HK-2 (cell line): ENCODE results near the gene BOLL.
"Not testable (repeated sequence)": the region's sequence is repeated elsewhere in the genome, so short reads cannot be mapped to it uniquely, and the experiment has no call there.

ENCODE experiments used
- DNase-seq: peaks from one replicate; pipeline ENCODE4 v3.0.0-alpha.2; 2018; ENCODE audit not compliant: unreplicated experiment

Gene BOLL

DNA sequence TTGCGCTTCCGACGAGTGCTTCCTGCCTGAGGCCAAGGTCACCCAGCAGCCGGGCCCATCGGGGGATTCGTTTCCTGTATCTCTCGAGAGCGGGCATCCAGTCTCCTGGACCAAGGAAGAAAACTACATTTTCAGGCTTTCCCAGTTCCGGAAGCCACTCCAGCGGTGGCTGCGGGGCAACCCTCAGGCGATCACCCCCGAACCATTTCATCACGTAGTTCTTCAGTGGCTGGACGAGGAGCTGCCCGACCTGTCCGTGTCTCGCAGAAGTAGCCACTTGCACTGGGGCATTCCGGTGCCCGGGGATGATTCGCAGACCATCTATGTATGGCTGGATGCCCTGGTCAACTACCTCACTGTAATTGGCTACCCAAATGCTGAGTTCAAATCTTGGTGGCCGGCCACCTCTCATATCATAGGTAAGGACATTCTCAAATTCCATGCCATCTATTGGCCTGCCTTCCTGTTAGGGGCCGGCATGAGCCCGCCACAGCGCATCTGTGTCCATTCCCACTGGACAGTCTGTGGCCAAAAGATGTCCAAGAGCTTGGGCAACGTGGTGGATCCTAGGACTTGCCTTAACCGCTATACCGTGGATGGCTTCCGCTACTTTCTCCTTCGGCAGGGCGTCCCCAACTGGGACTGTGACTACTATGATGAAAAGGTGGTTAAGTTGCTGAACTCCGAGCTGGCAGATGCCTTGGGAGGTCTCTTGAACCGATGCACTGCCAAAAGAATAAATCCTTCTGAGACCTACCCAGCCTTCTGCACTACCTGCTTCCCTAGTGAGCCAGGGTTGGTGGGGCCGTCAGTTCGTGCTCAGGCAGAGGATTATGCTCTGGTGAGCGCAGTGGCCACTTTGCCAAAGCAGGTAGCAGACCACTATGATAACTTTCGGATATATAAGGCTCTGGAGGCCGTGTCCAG lies 78.9 kb downstream of the BOLL start:
- DNase-seq: peak; percentile 61

- DNase-seq: peak; percentile 95
Observed at GRCh38 chr2:197705121-197705911, 79.8 kb downstream of the BOLL start, which contains the start of gene MARS2. MARS2 (plus strand) TSS chr2:197705369; CDS start chr2:197705406, 37 bp downstream.

DNA sequence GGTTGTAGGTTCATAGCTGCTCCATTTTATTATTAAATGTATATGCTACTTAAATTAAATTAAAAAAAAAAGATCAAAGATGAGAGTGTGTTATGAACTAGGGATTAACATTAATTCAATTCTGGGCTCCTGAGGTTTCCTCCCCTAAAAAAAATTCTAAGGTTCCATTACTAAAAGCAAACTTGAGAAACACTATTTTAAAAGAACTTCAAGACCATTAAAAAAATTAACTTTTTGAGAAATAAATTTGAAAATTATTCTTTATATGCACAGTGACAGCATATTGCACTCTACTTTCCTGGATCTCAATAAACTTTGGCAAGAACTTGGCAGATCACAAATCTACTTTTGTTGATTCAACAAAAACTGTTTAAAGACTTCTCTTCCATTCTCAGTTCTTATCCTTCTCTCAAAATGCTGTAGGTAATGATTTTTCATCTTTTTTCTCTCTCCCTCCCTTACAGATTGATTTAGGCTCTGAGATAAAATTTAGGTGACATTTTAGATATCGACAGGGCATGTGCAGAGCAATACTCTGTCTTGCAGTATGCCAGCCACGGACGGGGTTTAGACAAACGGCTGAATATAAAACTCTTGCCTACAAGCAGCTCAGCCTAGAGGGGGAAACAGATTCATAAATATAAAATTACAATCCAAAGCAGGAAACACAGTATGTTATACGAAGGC lies 80.5 kb downstream of the BOLL start:
- DNase-seq: no peak

DNA sequence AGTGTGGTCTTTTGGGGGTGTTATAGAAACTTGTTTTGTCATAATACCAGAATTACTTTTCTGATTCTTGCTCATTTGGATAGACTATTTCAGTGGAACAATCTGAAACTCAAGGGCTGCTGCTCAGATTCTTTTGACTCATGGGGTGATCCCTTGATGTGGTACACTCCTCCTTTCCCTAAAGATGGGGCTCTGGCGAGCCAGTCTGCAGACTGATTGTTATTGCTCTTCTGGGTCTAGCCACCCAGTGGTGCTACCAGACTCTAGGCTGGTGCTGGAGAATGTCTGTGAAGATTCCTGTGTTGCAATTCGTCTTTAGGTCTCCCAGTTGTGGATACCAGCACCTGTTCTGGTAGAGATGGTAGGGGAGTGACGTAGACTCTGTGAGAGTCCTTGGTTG lies 84.2 kb downstream of the BOLL start:
- no peak for DNase-seq

DNA sequence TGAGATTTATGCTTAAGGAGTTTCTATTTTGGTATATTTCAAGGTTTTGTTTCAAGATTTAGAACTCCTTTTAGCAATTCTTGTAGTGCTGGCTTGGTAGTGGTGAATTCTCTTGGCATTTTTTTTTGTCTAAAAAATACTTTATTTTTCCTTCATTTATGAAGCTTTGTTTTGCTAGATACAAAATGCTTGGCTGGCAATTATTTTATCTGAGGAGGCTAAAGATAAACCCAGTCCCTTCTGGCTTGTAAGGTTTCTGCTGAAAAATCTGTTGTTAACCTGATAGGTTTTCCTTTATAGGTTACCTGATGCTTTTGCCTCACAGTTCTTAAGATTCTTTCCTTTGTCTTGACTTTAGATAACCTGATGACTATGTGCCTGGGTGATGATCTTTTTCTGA lies 85.4 kb downstream of the BOLL start:
- DNase-seq: not testable (repeated sequence)

DNA sequence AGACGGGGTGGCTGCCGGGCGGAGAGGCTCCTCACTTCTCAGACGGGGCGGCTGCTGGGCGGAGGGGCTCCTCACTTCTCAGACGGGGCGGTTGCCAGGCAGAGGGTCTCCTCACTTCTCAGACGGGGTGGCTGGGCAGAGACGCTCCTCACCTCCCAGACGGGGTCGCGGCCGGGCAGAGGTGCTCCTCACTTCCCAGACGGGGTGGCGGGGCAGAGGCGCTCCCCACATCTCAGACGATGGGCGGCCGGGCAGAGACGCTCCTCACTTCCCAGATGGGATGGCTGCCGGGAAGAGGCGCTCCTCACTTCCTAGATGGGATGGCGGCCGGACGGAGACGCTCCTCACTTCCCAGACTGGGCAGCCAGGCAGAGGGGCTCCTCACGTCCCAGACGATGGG lies 88.5 kb downstream of the BOLL start:
- not testable (repeated sequence) for DNase-seq

GRCh38 chr2:197695971-197696370 lies 89.1 kb downstream of the BOLL start:
- DNase-seq: not testable (repeated sequence)

DNA sequence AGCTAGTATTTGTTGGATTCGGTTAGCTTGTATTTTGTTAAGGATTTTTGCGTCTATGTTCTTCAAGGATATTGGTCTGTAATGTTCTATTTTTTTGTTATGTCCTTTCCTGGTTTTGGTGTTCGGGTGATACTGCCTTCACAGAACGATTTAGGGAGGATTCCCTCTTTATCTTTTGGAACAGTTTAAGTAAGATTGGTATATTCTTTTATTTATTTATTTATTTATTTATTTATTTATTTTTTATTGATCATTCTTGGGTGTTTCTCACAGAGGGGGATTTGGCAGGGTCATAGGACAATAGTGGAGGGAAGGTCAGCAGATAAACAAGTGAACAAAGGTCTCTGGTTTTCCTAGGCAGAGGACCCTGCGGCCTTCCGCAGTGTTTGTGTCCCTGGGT lies 89.9 kb downstream of the BOLL start:
- DNase-seq: not testable (repeated sequence)

- DNase-seq: no peak
Observed at GRCh38 chr2:197677483-197677882, 107.6 kb downstream of the BOLL start.

GRCh38 chr2:197677056-197677455 lies 108.1 kb downstream of the BOLL start:
- DNase-seq: no peak
